HG03280 (cell line): ENCODE measurements around the gene AP2A2.

Experiments used
- ATAC-seq: cut with Tn5 transposase; IDR thresholded peaks from one replicate; pipeline ENCODE4 v1.9.1; 2021; ENCODE audit warnings: mild to moderate bottlenecking, moderate library complexity; ENCODE audit not compliant: unreplicated experiment

The AP2A2 gene

GRCh38 chr11:1038921-1039320 lies 113.3 kb downstream of the AP2A2 start:
- no peak for ATAC-seq

GRCh38 chr11:1039481-1040427 lies 114.1 kb downstream of the AP2A2 start:
- ATAC-seq, result no peak

- ATAC-seq, result no peak
These were observed 114.9 kb downstream of the AP2A2 start for GRCh38 chr11:1040428-1041148.

- ATAC-seq, result no peak
These were observed 115.4 kb downstream of the AP2A2 start for GRCh38 chr11:1041149-1041467.

GRCh38 chr11:1041471-1041870 lies 115.8 kb downstream of the AP2A2 start:
- ATAC-seq, result no peak

GRCh38 chr11:1041936-1042608 lies 116.4 kb downstream of the AP2A2 start:
- ATAC-seq, result no peak

- no peak for ATAC-seq
These were observed 117.2 kb downstream of the AP2A2 start for GRCh38 chr11:1042626-1043562.

GRCh38 chr11:1043563-1044096 lies 118.0 kb downstream of the AP2A2 start:
- ATAC-seq, result no peak

GRCh38 chr11:1044160-1044559 lies 118.5 kb downstream of the AP2A2 start:
- ATAC-seq, result no peak

- ATAC-seq, result no peak
These were observed 122.0 kb downstream of the AP2A2 start for GRCh38 chr11:1047595-1048156.

GRCh38 chr11:1048375-1049070 lies 122.9 kb downstream of the AP2A2 start:
- no peak for ATAC-seq

- no peak for ATAC-seq
These were observed 123.4 kb downstream of the AP2A2 start for GRCh38 chr11:1049071-1049405.

- no peak for ATAC-seq
These were observed 123.8 kb downstream of the AP2A2 start for GRCh38 chr11:1049431-1049891.

- no peak for ATAC-seq
These were observed 124.4 kb downstream of the AP2A2 start for GRCh38 chr11:1049911-1050580.

- ATAC-seq, result peak; percentile 80
These were observed 125.1 kb downstream of the AP2A2 start for GRCh38 chr11:1050581-1051355.

GRCh38 chr11:1051356-1052132 lies 125.9 kb downstream of the AP2A2 start:
- no peak for ATAC-seq
